Neural cell (in vitro differentiated cells): Measurements from ENCODE around the gene EXOSC3. TPM values are rescaled to one million over a fixed set of nuclear protein-coding genes. Genes with fewer than 3 reads are reported as not detected.
A peak's percentile ranks its signal among the peaks of the same experiment; 100 is the strongest.
"Not testable (repeated sequence)": the region's sequence is repeated elsewhere in the genome, so short reads cannot be mapped to it uniquely, and the experiment has no call there.

ENCODE experiments used
- H2AFZ ChIP-seq: fragments of 200-600, 300-800 bp; sonication (generic), shearing (Covaris generic); 2 replicates; pipeline ENCODE4 v1.6.0; 2014; ENCODE audit warnings: low read depth, mild to moderate bottlenecking, antibody characterized with exemption, low read length, moderate library complexity
- H3F3A ChIP-seq: fragments of 200-600 bp; shearing (Covaris generic); 2 replicates; pipeline ENCODE4 v1.6.1; 2016; ENCODE audit warnings: mild to moderate bottlenecking, moderate library complexity, mixed read lengths, antibody characterized with exemption, low read length; ENCODE audit not compliant: insufficient read depth, poor library complexity, severe bottlenecking
- H3K27ac ChIP-seq: fragments of 200-600, 300-800 bp; sonication (generic), shearing (Covaris generic); 2 replicates; pipeline ENCODE4 v1.5.1; 2014; ENCODE audit warnings: mild to moderate bottlenecking, low read length, moderate library complexity
- H3K27me3 ChIP-seq: fragments of 300-800, 200-600 bp; sonication (generic), shearing (Covaris generic); 2 replicates; pipeline ENCODE4 v1.6.0; 2014; ENCODE audit warnings: mild to moderate bottlenecking, low read depth, low read length, moderate library complexity; ENCODE audit not compliant: insufficient read depth
- H3K36me3 ChIP-seq: fragments of 300-800, 200-600 bp; sonication (generic), shearing (Covaris generic); 2 replicates; pipeline ENCODE4 v1.5.1; 2014; ENCODE audit warnings: mild to moderate bottlenecking, antibody characterized with exemption, low read length, moderate library complexity; ENCODE audit not compliant: insufficient read depth
- H3K4me2 ChIP-seq: fragments of 300-800, 200-600 bp; sonication (generic), shearing (Covaris generic); 2 replicates; pipeline ENCODE4 v1.6.0; 2014; ENCODE audit warnings: mild to moderate bottlenecking, low read length
- H3K4me3 ChIP-seq: fragments of 300-800, 200-600 bp; sonication (generic), shearing (Covaris generic); 2 replicates; pipeline ENCODE4 v1.5.1; 2014; ENCODE audit warnings: mild to moderate bottlenecking, low read length, moderate library complexity
- H3K79me2 ChIP-seq: fragments of 200-600 bp; shearing (Covaris generic); replicated peaks from 2 replicates; pipeline ENCODE4 v1.6.0; 2014; ENCODE audit warnings: mild to moderate bottlenecking, low read length, moderate library complexity; ENCODE audit not compliant: insufficient read depth
- H3K9ac ChIP-seq: fragments of 300-800, 200-600 bp; sonication (generic), shearing (Covaris generic); 2 replicates; pipeline ENCODE4 v1.6.1; 2016; ENCODE audit warnings: mild to moderate bottlenecking, low read length, mixed read lengths
- H3K9me2 ChIP-seq: fragments of 200-600 bp; shearing (Covaris generic); 2 replicates; pipeline ENCODE4 v1.6.1; 2016; ENCODE audit warnings: mild to moderate bottlenecking, low read length, mixed read lengths; ENCODE audit not compliant: insufficient read depth
- H3K9me3 ChIP-seq: fragments of 200-600, 300-800 bp; sonication (generic), shearing (Covaris generic); 2 replicates; pipeline ENCODE4 v1.6.1; 2016; ENCODE audit warnings: mild to moderate bottlenecking, mixed run types, low read length, moderate library complexity, mixed read lengths
- H4K20me1 ChIP-seq: fragments of 200-600 bp; shearing (Covaris generic); 2 replicates; pipeline ENCODE4 v1.6.1; 2016; ENCODE audit warnings: mild to moderate bottlenecking, mixed run types; ENCODE audit not compliant: insufficient read depth
- EP300 ChIP-seq: fragments of 450-650 bp; conservative IDR thresholded peaks from 2 replicates; pipeline ENCODE4 v1.6.1; 2014; ENCODE audit warnings: antibody characterized with exemption, mild to moderate bottlenecking, moderate library complexity; ENCODE audit not compliant: poor library complexity, severe bottlenecking
- EZH2 ChIP-seq: fragments of 200-600, 300-800 bp; shearing (Covaris generic), sonication (generic); IDR thresholded peaks from 2 replicates; pipeline ENCODE4 v1.6.1; 2014; ENCODE audit warnings: antibody characterized with exemption, low read length, borderline replicate concordance, mild to moderate bottlenecking; ENCODE audit not compliant: insufficient read depth, poor library complexity, severe bottlenecking
- MXI1 ChIP-seq: fragments of 450-650 bp; conservative IDR thresholded peaks from 2 replicates; pipeline ENCODE4 v1.6.1; 2014; ENCODE audit warnings: antibody characterized with exemption, mild to moderate bottlenecking; ENCODE audit not compliant: poor library complexity, severe bottlenecking
- POLR2AphosphoS5 ChIP-seq: IDR thresholded peaks from 2 replicates; pipeline ENCODE4 v1.6.1; 2012
- RAD21 ChIP-seq: fragments of 450-650 bp; conservative IDR thresholded peaks from 2 replicates; pipeline ENCODE4 v1.6.1; 2014; ENCODE audit warnings: antibody characterized with exemption, mild to moderate bottlenecking, moderate library complexity
- SMC3 ChIP-seq: fragments of 450-650 bp; conservative IDR thresholded peaks from 2 replicates; pipeline ENCODE4 v1.6.1; 2014; ENCODE audit warnings: antibody characterized with exemption, mild to moderate bottlenecking, moderate library complexity; ENCODE audit not compliant: poor library complexity
- TAF1 ChIP-seq: IDR thresholded peaks from 2 replicates; pipeline ENCODE4 v1.6.1; 2012; ENCODE audit warnings: low read depth
- polyA minus RNA-seq: library from RNA; depleted of rRNA, polyadenylated mRNA; stranded (reverse); fragments of >200 nt; gene quantifications from 2 replicates; pipeline ENCODE4 v1.2.3, GENCODE V29; 2014
- polyA plus RNA-seq: library from polyadenylated mRNA; depleted of rRNA; stranded (reverse); fragments of >200 nt; gene quantifications from 2 replicates; pipeline ENCODE4 v1.2.3, GENCODE V29; 2014
- TF ChIP-seq, protein P1 (sequence below): fragments of 450-650 bp; IDR thresholded peaks from 2 replicates; pipeline ENCODE4 v1.5.1; 2014; ENCODE audit warnings: antibody characterized with exemption, mild to moderate bottlenecking, moderate library complexity; ENCODE audit not compliant: poor library complexity, severe bottlenecking
- TF ChIP-seq, protein P2 (sequence below): IDR thresholded peaks from 2 replicates; pipeline ENCODE4 v1.6.1; 2012; ENCODE audit warnings: borderline replicate concordance

The EXOSC3 gene
- polyA plus RNA-seq = 40.7 and 46.4 TPM in 2 replicates
- polyA minus RNA-seq = 89.7 and 95.9 TPM in 2 replicates

DNA sequence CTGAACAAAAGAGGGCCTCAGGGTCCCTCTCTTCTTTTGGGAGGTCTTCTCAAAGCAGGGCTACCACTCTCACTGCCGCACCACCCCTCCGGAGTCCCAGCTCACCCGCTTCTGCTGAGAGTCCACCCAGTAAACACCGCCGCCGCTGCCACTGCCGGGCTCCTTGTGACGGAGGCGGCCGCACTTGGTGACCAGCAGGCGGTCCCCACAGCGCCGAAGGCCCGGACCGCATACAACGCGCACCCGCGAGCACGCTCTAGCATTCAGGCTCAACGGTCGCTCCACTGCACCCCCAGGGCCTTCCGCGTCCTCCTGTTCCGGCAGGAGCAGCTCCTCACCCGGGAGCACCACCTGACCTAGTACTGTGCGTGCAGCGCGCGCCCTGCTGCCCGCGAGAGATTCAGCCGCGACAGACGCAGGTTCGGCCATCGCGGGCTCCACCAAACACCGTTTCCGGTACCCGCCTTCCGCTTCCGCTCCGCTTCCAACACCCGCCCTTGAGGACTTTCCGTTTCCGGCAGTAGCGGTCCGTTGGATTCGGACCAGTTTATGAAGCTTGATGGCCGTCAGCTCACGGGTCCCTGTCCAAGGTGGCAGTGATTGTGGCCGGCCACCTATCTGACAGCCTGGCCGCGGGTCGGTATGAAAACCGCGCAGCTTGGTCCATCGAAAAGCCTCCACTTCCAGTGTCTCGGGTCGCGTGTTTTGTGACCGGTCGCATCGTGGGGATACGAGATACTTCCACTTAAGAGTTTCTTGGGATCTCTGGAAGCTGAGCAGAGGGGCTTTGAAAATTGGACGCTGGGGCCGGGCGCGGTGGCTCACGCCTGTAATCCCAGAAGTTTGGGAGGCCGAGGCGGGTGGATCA is at the start of gene EXOSC3:
Gene EXOSC3, minus strand, starts transcription at position 449 of the 868 bp plus-strand sequence. Its CDS starts 20 bp downstream, at position 429.
- Histone ChIP-seq H4K20me1 (no peaks in the 10 kb centered on the region), H2AFZ (peak within 1 kb of the TSS; percentile 97), H3K4me3 (peak within 1 kb of the TSS; percentile 81), H3K4me2 (peak within 1 kb of the TSS; percentile 96), H3K27ac (peak within 1 kb of the TSS; percentile 78), H3K9me3 (no peaks in the 10 kb centered on the region), H3K27me3 (no peaks in the 10 kb centered on the region), H3K9me2 (no peaks in the 10 kb centered on the region), H3K9ac (peak within 1 kb of the TSS; percentile 83), H3K36me3 (no peaks in the 10 kb centered on the region), H3K79me2 (peaks cover 21% of the 10 kb centered on the region), H3F3A (no peaks in the 10 kb centered on the region)
- TF ChIP-seq EP300 (peak; percentile 60), MXI1 (peak; percentile 92), EZH2 (no peak), TAF1 (peak; percentile 54), POLR2AphosphoS5 (peak; percentile 97), SMC3 (peak; percentile 59), RAD21 (peak; percentile 55)
- TF ChIP-seq, protein P1, sequence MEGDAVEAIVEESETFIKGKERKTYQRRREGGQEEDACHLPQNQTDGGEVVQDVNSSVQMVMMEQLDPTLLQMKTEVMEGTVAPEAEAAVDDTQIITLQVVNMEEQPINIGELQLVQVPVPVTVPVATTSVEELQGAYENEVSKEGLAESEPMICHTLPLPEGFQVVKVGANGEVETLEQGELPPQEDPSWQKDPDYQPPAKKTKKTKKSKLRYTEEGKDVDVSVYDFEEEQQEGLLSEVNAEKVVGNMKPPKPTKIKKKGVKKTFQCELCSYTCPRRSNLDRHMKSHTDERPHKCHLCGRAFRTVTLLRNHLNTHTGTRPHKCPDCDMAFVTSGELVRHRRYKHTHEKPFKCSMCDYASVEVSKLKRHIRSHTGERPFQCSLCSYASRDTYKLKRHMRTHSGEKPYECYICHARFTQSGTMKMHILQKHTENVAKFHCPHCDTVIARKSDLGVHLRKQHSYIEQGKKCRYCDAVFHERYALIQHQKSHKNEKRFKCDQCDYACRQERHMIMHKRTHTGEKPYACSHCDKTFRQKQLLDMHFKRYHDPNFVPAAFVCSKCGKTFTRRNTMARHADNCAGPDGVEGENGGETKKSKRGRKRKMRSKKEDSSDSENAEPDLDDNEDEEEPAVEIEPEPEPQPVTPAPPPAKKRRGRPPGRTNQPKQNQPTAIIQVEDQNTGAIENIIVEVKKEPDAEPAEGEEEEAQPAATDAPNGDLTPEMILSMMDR = peak; percentile 48
- TF ChIP-seq, protein P2, sequence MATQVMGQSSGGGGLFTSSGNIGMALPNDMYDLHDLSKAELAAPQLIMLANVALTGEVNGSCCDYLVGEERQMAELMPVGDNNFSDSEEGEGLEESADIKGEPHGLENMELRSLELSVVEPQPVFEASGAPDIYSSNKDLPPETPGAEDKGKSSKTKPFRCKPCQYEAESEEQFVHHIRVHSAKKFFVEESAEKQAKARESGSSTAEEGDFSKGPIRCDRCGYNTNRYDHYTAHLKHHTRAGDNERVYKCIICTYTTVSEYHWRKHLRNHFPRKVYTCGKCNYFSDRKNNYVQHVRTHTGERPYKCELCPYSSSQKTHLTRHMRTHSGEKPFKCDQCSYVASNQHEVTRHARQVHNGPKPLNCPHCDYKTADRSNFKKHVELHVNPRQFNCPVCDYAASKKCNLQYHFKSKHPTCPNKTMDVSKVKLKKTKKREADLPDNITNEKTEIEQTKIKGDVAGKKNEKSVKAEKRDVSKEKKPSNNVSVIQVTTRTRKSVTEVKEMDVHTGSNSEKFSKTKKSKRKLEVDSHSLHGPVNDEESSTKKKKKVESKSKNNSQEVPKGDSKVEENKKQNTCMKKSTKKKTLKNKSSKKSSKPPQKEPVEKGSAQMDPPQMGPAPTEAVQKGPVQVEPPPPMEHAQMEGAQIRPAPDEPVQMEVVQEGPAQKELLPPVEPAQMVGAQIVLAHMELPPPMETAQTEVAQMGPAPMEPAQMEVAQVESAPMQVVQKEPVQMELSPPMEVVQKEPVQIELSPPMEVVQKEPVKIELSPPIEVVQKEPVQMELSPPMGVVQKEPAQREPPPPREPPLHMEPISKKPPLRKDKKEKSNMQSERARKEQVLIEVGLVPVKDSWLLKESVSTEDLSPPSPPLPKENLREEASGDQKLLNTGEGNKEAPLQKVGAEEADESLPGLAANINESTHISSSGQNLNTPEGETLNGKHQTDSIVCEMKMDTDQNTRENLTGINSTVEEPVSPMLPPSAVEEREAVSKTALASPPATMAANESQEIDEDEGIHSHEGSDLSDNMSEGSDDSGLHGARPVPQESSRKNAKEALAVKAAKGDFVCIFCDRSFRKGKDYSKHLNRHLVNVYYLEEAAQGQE = no peak

DNA sequence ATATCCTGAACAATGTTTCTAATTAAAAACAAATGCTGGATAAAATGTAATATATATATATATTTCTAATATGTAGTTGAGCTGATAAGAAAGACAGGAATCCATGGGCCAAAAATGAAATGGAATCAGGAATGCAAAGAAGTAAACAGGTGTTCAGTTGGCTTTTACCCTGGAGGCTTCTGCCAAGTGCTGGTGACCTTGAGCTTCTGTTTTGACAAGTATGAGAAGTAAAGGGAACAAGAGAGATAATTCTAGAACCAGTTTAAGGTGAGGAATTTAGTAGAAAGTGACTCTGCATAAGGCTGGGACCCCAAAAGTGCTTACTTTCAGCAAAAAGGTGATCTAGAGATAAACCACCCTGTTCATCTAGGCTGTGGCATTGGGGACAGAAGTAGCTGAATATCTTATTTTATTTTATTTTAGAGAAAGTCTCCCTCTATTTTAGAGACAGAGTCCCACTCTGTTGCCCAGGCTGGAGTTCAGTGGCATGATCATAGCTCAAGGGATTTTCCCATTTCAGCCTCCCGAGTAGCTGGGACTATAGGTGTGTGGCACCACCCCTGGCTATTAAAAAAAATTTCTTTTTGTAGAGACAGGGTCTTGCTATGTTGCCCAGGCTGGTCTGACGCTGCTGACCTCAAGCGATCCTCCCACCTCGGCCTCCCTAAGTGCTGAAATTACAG is 42.8 kb upstream of the EXOSC3 start:
- H3K9me2 ChIP-seq = no peaks in the 10 kb centered on the region
- H3K9ac ChIP-seq = no peak overlapping the region
- no peaks in the 10 kb centered on the region for H3K79me2 ChIP-seq
- TF ChIP-seq, protein P1 = no peak
- TF ChIP-seq POLR2AphosphoS5 = no peak
- no peak for TF ChIP-seq TAF1
- TF ChIP-seq MXI1 = no peak
- no peak for TF ChIP-seq RAD21
- peaks cover 8% of the 10 kb centered on the region for H3K36me3 ChIP-seq
- H3F3A ChIP-seq = no peaks in the 10 kb centered on the region
- no peak overlapping the region for H3K4me2 ChIP-seq
- no peak overlapping the region for H3K27ac ChIP-seq
- H3K27me3 ChIP-seq = no peaks in the 10 kb centered on the region
- no peak overlapping the region for H3K4me3 ChIP-seq
- H3K9me3 ChIP-seq = no peaks in the 10 kb centered on the region
- no peak overlapping the region for H2AFZ ChIP-seq
- no peaks in the 10 kb centered on the region for H4K20me1 ChIP-seq

DNA sequence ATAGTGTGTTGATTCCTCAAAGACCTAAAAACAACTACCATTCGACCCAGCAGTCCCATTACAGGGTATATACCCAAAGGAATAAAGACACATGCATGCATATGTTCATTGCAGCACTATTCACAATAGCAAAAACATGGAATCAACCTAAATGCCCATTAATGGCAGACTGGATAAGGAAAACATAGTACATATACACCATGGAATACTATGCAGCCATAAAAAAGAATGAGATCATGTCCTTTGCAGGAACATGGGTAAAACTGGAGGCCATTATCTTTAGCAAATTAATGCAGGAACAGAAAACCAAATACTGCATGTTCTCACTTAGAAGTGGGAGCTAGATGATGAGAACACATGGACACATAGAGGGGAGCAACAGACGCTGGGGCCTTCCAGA is 40.3 kb upstream of the EXOSC3 start:
- H3K4me2 ChIP-seq, H3K9ac ChIP-seq, H4K20me1 ChIP-seq, H3F3A ChIP-seq, H3K9me3 ChIP-seq, H2AFZ ChIP-seq, H3K27ac ChIP-seq, H3K27me3 ChIP-seq, H3K4me3 ChIP-seq, H3K9me2 ChIP-seq, H3K36me3 ChIP-seq, H3K79me2 ChIP-seq: not testable (repeated sequence)
